Fibroblast of the conjunctiva (primary cell): ENCODE results near the gene SIGLEC7.

Experiments
- DNase-seq: peaks from one replicate; pipeline ENCODE4 v3.0.0-alpha.2; 2010; ENCODE audit warnings: low read depth

Gene SIGLEC7

GRCh38 chr19:51142119-51142518, at the start of gene SIGLEC7:
Gene SIGLEC7 (plus strand): TSS chr19:51142301. CDS start chr19:51142370, 69 bp downstream.
- DNase-seq: no peak

- no peak for DNase-seq
These were observed 49.0 kb upstream of the SIGLEC7 start for GRCh38 chr19:51093101-51093500.

- no peak for DNase-seq
These were observed 48.4 kb upstream of the SIGLEC7 start for GRCh38 chr19:51093510-51094345.

GRCh38 chr19:51094696-51095279, 47.3 kb upstream of the SIGLEC7 start:
- no peak for DNase-seq

GRCh38 chr19:51096473-51097165, 45.5 kb upstream of the SIGLEC7 start:
- DNase-seq: no peak

- peak; percentile 22 for DNase-seq
These were observed 44.8 kb upstream of the SIGLEC7 start for GRCh38 chr19:51097166-51097738.

GRCh38 chr19:51097796-51098195, 44.3 kb upstream of the SIGLEC7 start:
- no peak for DNase-seq

- DNase-seq: no peak
These were observed 43.6 kb upstream of the SIGLEC7 start for GRCh38 chr19:51098365-51099046.

GRCh38 chr19:51099047-51099382, 43.1 kb upstream of the SIGLEC7 start:
- no peak for DNase-seq

GRCh38 chr19:51100601-51101000, 41.5 kb upstream of the SIGLEC7 start:
- no peak for DNase-seq

GRCh38 chr19:51101171-51101865, 40.8 kb upstream of the SIGLEC7 start:
- DNase-seq: no peak

GRCh38 chr19:51102991-51103390, 39.1 kb upstream of the SIGLEC7 start:
- no peak for DNase-seq

- DNase-seq: no peak
These were observed 38.2 kb upstream of the SIGLEC7 start for GRCh38 chr19:51103926-51104341.

- DNase-seq: no peak
These were observed 34.6 kb upstream of the SIGLEC7 start for GRCh38 chr19:51107406-51108065.

- DNase-seq: peak; percentile 98
These were observed 33.9 kb upstream of the SIGLEC7 start, which contains the start of gene CTU1 for GRCh38 chr19:51108066-51108804. Gene CTU1 (minus strand): TSS chr19:51108409. CDS start chr19:51104569, 3,840 bp downstream.

- DNase-seq: no peak
These were observed 33.3 kb upstream of the SIGLEC7 start for GRCh38 chr19:51108805-51109146.

- DNase-seq: no peak
These were observed 31.5 kb upstream of the SIGLEC7 start for GRCh38 chr19:51110666-51110971.

- DNase-seq: no peak
These were observed 30.5 kb upstream of the SIGLEC7 start for GRCh38 chr19:51111606-51112005.

GRCh38 chr19:51114087-51114729, 27.9 kb upstream of the SIGLEC7 start:
- no peak for DNase-seq

GRCh38 chr19:51116736-51117286, 25.3 kb upstream of the SIGLEC7 start:
- no peak for DNase-seq
